Measurements from ENCODE around the gene LGALS7.

LGALS7 gene

GRCh38 chr19:38725469-38726283 lies 47.6 kb downstream of the LGALS7 start:
- DNase-seq (ENCODE audit: low spot score), result no peak

- DNase-seq (ENCODE audit: low spot score), result no peak
Observed at GRCh38 chr19:38723990-38724854, 49.1 kb downstream of the LGALS7 start.

GRCh38 chr19:38723606-38723965 lies 49.7 kb downstream of the LGALS7 start:
- no peak for DNase-seq (ENCODE audit: low spot score)

- DNase-seq (ENCODE audit: low spot score), result no peak
Observed at GRCh38 chr19:38722947-38723605, 50.2 kb downstream of the LGALS7 start.

- DNase-seq (ENCODE audit: low spot score), result no peak
Observed at GRCh38 chr19:38721979-38722773, 51.1 kb downstream of the LGALS7 start.

GRCh38 chr19:38721496-38721895 lies 51.8 kb downstream of the LGALS7 start:
- no peak for DNase-seq (ENCODE audit: low spot score)
